ENCODE data around the gene USB1. TPM values are rescaled to one million over a fixed set of nuclear protein-coding genes. Genes with fewer than 3 reads are reported as not detected.
A peak's percentile ranks its signal among the peaks of the same experiment; 100 is the strongest.

The USB1 gene
- total RNA-seq, 1 donor from 2014 or later = 35.2 TPM

DNA sequence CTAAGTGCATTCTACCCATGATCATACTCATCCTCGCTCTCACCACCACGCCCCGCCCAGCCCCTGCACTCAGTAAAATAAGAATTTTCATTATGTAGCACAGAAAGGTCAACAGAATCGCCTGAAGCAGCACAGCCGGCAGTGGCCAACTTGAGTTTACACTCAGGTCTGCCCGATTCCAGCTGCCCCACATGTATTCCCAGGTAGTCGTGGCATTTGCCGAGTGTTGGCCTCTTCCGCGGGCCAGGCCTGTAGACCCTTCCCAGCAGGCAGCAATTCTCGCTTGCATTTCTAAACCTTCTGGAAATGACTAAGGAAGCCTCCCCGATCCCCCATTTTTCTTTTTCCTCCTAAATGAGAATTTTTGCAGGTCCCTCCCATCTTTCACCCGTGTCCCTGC lies 30.9 kb upstream of the USB1 start:
- H3K27ac ChIP-seq (replicated peaks) = no peak overlapping the region
- no peak for DNase-seq
- no peak overlapping the region for H3K4me3 ChIP-seq
- no peaks in the 10 kb centered on the region for H3K9me3 ChIP-seq (replicated peaks)
- H3K4me1 ChIP-seq = no peaks in the 10 kb centered on the region
- intact Hi-C loops (cut with micrococcal nuclease) = no loop called here
- H3K36me3 ChIP-seq = no peaks in the 10 kb centered on the region
- TF ChIP-seq, protein P1, sequence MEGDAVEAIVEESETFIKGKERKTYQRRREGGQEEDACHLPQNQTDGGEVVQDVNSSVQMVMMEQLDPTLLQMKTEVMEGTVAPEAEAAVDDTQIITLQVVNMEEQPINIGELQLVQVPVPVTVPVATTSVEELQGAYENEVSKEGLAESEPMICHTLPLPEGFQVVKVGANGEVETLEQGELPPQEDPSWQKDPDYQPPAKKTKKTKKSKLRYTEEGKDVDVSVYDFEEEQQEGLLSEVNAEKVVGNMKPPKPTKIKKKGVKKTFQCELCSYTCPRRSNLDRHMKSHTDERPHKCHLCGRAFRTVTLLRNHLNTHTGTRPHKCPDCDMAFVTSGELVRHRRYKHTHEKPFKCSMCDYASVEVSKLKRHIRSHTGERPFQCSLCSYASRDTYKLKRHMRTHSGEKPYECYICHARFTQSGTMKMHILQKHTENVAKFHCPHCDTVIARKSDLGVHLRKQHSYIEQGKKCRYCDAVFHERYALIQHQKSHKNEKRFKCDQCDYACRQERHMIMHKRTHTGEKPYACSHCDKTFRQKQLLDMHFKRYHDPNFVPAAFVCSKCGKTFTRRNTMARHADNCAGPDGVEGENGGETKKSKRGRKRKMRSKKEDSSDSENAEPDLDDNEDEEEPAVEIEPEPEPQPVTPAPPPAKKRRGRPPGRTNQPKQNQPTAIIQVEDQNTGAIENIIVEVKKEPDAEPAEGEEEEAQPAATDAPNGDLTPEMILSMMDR (IDR thresholded peaks at IDR 0.05; ENCODE audit: borderline replicate concordance) = no peak
- H3K27me3 ChIP-seq (ENCODE audit: low read depth) = no peaks in the 10 kb centered on the region

DNA sequence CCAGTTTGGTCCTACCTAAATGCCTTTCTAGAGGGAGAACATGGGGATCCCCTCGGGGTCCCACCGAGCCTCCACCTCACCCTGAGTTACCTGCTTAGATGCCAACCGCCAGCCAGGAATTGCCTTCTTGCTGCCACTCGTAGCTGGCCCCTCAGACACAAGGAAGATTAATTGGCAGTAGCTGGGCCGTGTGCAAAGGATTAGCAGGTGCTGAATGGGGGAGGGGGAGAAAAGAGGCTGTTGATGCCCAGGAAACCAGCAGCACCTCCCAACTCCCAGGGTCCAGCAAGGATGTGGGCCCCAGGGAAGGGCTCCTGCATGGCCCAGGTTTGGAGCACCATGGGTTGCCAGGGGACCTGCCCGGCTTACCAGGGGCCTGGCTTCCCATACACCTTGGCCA lies 30.2 kb upstream of the USB1 start, which contains the start of gene CNGB1:
Gene CNGB1, minus strand, starts transcription at position 159 of the 400 bp plus-strand sequence. CDS start 3,842 bp downstream, outside the sequence.
- Histone ChIP-seq H3K4me3 (no peak within 1 kb of the TSS), H3K4me1 (peaks cover 2% of the 10 kb centered on the region), H3K36me3 (no peaks in the 10 kb centered on the region), H3K9me3 (replicated peaks) (no peaks in the 10 kb centered on the region), H3K27ac (replicated peaks) (no peak within 1 kb of the TSS), H3K27me3 (ENCODE audit: low read depth) (no peaks in the 10 kb centered on the region)
- no peak for DNase-seq
- intact Hi-C loops (cut with micrococcal nuclease) = no loop called here
- TF ChIP-seq, protein P1 (IDR thresholded peaks at IDR 0.05; ENCODE audit: borderline replicate concordance) = no peak

DNA sequence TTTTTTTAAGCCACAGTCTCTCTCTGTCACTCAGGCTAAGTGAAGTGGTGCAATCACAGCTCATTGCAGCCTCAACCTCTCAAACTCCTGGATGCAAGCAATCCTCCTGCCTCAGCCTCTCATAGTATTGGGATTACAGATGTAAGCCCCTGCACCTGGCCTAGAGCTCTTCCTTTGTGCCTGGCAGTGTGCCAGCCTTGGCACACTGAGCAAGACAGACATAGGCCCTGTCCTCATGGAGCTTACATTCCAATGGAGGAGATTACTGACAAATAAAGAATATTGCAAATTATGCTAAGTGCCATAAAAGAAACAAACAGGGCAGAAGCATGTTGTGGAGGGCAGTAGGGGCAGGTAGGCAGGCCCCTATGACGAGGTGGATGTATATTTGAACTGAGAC lies 29.4 kb upstream of the USB1 start:
- TF ChIP-seq, protein P1 (IDR thresholded peaks at IDR 0.05; ENCODE audit: borderline replicate concordance) = no peak
- Histone ChIP-seq H3K4me3 (no peak overlapping the region), H3K27ac (replicated peaks) (no peak overlapping the region), H3K9me3 (replicated peaks) (no peaks in the 10 kb centered on the region), H3K4me1 (peaks cover 10% of the 10 kb centered on the region), H3K27me3 (ENCODE audit: low read depth) (no peaks in the 10 kb centered on the region), H3K36me3 (no peaks in the 10 kb centered on the region)
- intact Hi-C loops (cut with micrococcal nuclease) = no loop called here
- no peak for DNase-seq

DNA sequence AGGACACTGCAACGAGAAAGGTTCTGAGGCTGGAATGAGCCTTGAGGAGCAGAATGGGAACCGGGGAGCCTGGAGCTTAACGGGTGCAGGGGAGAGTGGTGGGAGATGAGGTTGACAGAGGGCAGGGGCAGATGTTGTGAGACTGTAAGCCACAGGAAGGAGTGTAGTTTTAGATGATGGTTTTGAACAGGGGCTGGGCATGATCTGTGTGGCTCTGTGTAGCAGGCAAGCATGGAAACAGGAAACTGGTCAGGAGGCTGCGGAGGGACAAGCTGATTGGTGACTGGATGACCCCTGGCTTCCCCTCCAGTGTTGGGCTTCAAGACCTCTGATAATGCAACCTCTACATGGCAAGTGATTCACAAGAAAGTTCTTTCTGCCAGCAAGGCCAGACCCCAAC lies 28.9 kb upstream of the USB1 start:
- Histone ChIP-seq H3K27me3 (ENCODE audit: low read depth) (no peaks in the 10 kb centered on the region), H3K9me3 (replicated peaks) (no peaks in the 10 kb centered on the region), H3K4me3 (no peak overlapping the region), H3K27ac (replicated peaks) (no peak overlapping the region), H3K4me1 (peaks cover 10% of the 10 kb centered on the region), H3K36me3 (no peaks in the 10 kb centered on the region)
- intact Hi-C loops (cut with micrococcal nuclease) = no loop called here
- TF ChIP-seq, protein P1 (IDR thresholded peaks at IDR 0.05; ENCODE audit: borderline replicate concordance) = no peak
- no peak for DNase-seq

DNA sequence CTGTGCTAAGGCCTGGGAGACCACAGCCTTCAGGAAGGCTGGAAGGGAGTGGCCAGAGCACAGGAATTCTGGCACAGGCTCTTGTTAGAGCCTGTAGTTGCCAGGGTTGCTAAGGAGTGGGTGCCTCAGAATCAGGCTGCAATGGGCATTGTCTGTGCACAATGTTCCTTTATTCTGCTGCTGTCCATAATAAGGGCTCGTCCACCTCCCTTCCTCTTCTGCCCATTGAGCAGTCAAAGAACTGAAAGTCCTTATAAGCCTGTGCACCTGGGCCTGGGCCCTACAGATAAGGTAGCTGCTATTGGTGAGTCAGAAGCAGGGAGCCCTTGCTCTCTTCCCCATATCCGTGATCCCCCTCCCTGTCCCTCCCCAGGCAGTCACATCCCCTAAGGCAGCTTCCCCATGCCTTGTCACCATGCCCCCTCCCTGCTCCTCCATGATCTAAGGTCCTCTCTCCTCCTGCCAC lies 24.8 kb upstream of the USB1 start:
- peak overlapping the region; percentile 67 for H3K27ac ChIP-seq (replicated peaks)
- H3K9me3 ChIP-seq (replicated peaks) = no peaks in the 10 kb centered on the region
- no peak overlapping the region for H3K4me3 ChIP-seq
- intact Hi-C loops (cut with micrococcal nuclease) = no loop called here
- DNase-seq = no peak
- no peaks in the 10 kb centered on the region for H3K36me3 ChIP-seq
- TF ChIP-seq, protein P1 (IDR thresholded peaks at IDR 0.05; ENCODE audit: borderline replicate concordance) = no peak
- H3K4me1 ChIP-seq = peaks cover 10% of the 10 kb centered on the region
- H3K27me3 ChIP-seq (ENCODE audit: low read depth) = no peaks in the 10 kb centered on the region

Measured in left ventricle myocardium inferior (tissue), 1 donor.